Nephron progenitor cell (in vitro differentiated cells): ENCODE results near the gene MEGF8.

Experiments
- DNase-seq: peaks from one replicate; pipeline ENCODE4 v3.0.0; 2021
- H3K27ac Mint-ChIP-seq: 2 replicates; pipeline ENCODE4 v1.8.0; 2021; ENCODE audit warnings: mild to moderate bottlenecking, moderate library complexity, mixed read lengths
- H3K27me3 Mint-ChIP-seq: 2 replicates; pipeline ENCODE4 v1.8.0; 2021; ENCODE audit warnings: mild to moderate bottlenecking, low read depth, mixed read lengths; ENCODE audit not compliant: poor library complexity
- H3K36me3 Mint-ChIP-seq: 2 replicates; pipeline ENCODE4 v1.8.0; 2021; ENCODE audit warnings: low read depth, mixed read lengths
- H3K4me1 Mint-ChIP-seq: 2 replicates; pipeline ENCODE4 v1.8.0; 2021; ENCODE audit warnings: mixed read lengths
- H3K4me3 Mint-ChIP-seq: 2 replicates; pipeline ENCODE4 v1.8.0; 2021; ENCODE audit warnings: mild to moderate bottlenecking, moderate library complexity, mixed read lengths
- H3K9me3 Mint-ChIP-seq: 2 replicates; pipeline ENCODE4 v1.8.0; 2021; ENCODE audit warnings: mild to moderate bottlenecking, moderate library complexity, mixed read lengths
- CTCF ChIP-seq: fragments of 200-600 bp; sonication (generic); IDR thresholded peaks from 2 replicates; pipeline ENCODE4 v1.5.0; 2021; ENCODE audit warnings: antibody characterized with exemption

The MEGF8 gene

GRCh38 chr19:42369433-42370067 is 44.1 kb downstream of the MEGF8 start:
- H3K9me3 Mint-ChIP-seq, result no peaks in the 10 kb centered on the region
- no peak overlapping the region for H3K27ac Mint-ChIP-seq
- H3K36me3 Mint-ChIP-seq, result peaks cover 33% of the 10 kb centered on the region
- H3K27me3 Mint-ChIP-seq, result peaks cover 9% of the 10 kb centered on the region
- H3K4me1 Mint-ChIP-seq, result peaks cover 9% of the 10 kb centered on the region
- H3K4me3 Mint-ChIP-seq, result no peak overlapping the region
- no peak for TF ChIP-seq CTCF
- no peak for DNase-seq

DNA sequence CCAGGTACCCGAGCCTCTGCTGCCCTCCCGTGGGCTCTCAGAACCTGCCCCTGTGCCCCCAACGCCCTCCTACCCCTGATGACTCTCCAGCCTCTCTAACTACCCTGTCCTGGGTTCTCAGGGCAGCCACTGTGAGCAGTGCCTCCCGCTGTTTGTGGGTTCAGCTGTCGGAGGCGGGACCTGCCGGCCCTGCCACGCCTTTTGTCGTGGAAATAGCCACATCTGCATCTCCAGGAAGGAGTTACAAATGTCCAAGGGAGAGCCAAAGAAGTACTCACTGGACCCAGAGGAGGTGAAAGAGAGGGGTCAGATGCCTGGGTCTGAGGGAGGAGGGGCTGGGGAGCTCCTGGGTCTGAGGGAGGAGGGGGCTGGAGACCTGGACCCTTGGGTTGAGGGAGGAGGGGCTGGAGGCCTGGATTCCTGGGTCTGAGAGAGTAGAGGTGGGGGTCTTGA is 44.7 kb downstream of the MEGF8 start:
- peaks cover 7% of the 10 kb centered on the region for H3K4me1 Mint-ChIP-seq
- H3K9me3 Mint-ChIP-seq, result no peaks in the 10 kb centered on the region
- no peak overlapping the region for H3K4me3 Mint-ChIP-seq
- no peak for DNase-seq
- peaks cover 33% of the 10 kb centered on the region for H3K36me3 Mint-ChIP-seq
- no peak for TF ChIP-seq CTCF
- peaks cover 9% of the 10 kb centered on the region for H3K27me3 Mint-ChIP-seq
- H3K27ac Mint-ChIP-seq, result no peak overlapping the region

GRCh38 chr19:42370626-42371175 is 45.3 kb downstream of the MEGF8 start:
- Mint-ChIP-seq H3K36me3 (peaks cover 34% of the 10 kb centered on the region), H3K9me3 (no peaks in the 10 kb centered on the region), H3K27me3 (peaks cover 9% of the 10 kb centered on the region), H3K4me1 (peaks cover 4% of the 10 kb centered on the region), H3K27ac (no peak overlapping the region), H3K4me3 (no peak overlapping the region)
- DNase-seq, result no peak
- TF ChIP-seq CTCF, result no peak

GRCh38 chr19:42374826-42375376 is 49.5 kb downstream of the MEGF8 start:
- Mint-ChIP-seq H3K4me3 (no peak overlapping the region), H3K27ac (no peak overlapping the region), H3K36me3 (peaks cover 22% of the 10 kb centered on the region), H3K4me1 (peaks cover 20% of the 10 kb centered on the region), H3K27me3 (peaks cover 10% of the 10 kb centered on the region), H3K9me3 (no peaks in the 10 kb centered on the region)
- no peak for TF ChIP-seq CTCF
- no peak for DNase-seq

DNA sequence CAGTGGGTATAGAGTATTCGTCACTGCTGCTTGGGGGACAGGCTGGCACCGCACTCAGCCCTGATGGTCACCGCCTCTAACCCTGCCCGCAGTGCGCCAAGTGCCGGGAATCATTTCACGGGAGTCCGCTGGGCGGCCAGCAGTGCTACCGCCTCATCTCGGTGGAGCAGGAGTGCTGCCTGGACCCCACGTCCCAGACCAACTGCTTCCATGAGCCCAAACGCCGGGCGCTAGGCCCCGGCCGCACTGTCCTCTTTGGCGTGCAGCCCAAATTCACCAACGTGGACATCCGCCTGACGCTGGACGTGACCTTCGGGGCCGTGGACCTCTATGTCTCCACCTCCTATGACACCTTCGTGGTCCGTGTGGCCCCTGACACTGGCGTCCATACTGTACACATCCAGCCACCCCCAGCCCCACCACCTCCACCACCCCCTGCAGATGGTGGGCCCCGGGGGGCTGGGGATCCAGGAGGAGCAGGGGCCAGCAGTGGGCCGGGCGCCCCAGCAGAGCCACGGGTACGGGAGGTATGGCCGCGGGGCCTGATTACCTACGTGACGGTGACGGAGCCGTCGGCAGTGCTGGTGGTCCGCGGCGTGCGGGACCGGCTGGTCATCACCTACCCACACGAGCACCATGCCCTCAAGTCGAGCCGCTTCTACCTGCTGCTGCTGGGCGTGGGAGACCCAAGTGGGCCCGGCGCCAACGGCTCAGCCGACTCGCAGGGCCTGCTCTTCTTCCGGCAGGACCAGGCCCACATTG is 50.2 kb downstream of the MEGF8 start:
- no peak for TF ChIP-seq CTCF
- Mint-ChIP-seq H3K36me3 (peaks cover 22% of the 10 kb centered on the region), H3K9me3 (no peaks in the 10 kb centered on the region), H3K4me3 (no peak overlapping the region), H3K27me3 (peaks cover 9% of the 10 kb centered on the region), H3K4me1 (peaks cover 20% of the 10 kb centered on the region), H3K27ac (no peak overlapping the region)
- DNase-seq, result no peak
